Ovary (tissue), 9 donors: Measurements from ENCODE around the gene SEC16B. TPM values are rescaled to one million over a fixed set of nuclear protein-coding genes. Genes with fewer than 3 reads are reported as not detected.

ENCODE experiments used
- DNase-seq, 5 donors: peaks; one replicate each; pipeline ENCODE4 v3.0.0-alpha.2; 2019 to 2020
- H3K27ac ChIP-seq, 2 donors: fragments of 200-600 bp; one replicate each; pipeline versions ENCODE4 v1.5.1 to v1.8.0; 2019 to 2022
- H3K27me3 ChIP-seq: fragments of 200-600 bp; one replicate; pipeline ENCODE4 v1.8.0; 2022
- H3K36me3 ChIP-seq: fragments of 200-600 bp; sonication (generic); one replicate; pipeline ENCODE4 v1.5.1; 2019
- H3K4me1 ChIP-seq: one replicate; pipeline ENCODE4 v1.8.1; 2013; ENCODE audit warnings: mild to moderate bottlenecking, moderate library complexity; ENCODE audit not compliant: insufficient read depth
- H3K4me3 ChIP-seq: fragments of 200-600 bp; sonication (generic); one replicate; pipeline ENCODE4 v1.5.1; 2017
- H3K9me3 ChIP-seq, 2 donors: fragments of 200-600 bp in 1 of 2; sonication (generic) in 1 of 2; one replicate each; pipeline versions ENCODE4 v1.5.1 to v1.8.1; 2013 to 2019; ENCODE audit warnings: mild to moderate bottlenecking in 1 of 2, moderate library complexity in 1 of 2
- CTCF ChIP-seq, 3 donors: fragments of 450-650 bp in 2 of 3; fragments of 200-600 bp in 1 of 3; IDR thresholded peaks; one replicate each; pipeline versions ENCODE4 v1.5.1 to v1.8.0; 2016 to 2022; ENCODE audit warnings: antibody characterized with exemption in 3 of 3, mild to moderate bottlenecking in 1 of 3
- EP300 ChIP-seq: sonication (generic); formaldehyde crosslinking; IDR thresholded peaks from one replicate; pipeline ENCODE4 v1.6.1; 2017; ENCODE audit warnings: antibody characterized with exemption
- POLR2A ChIP-seq: fragments of 450-650 bp; IDR thresholded peaks from one replicate; pipeline ENCODE4 v1.6.1; 2017; ENCODE audit warnings: antibody characterized with exemption, mild to moderate bottlenecking, moderate library complexity
- WGBS, 3 donors: extraction: QIAGEN DNeasy Blood & Tissue Kit in 1 of 3; methylation state at CpG; one replicate each; pipeline versions ENCODE4 v1.1.5 to v1.1.7; 2013 to 2017; 5-methylcytosine and 5-hydroxymethylcytosine counted together
- intact Hi-C, 4 donors: fragments of 100-400 bp; cut with DNase I; formaldehyde crosslinking; loops; one replicate each; pipeline versions ENCODE4 v1.11.0 to v1.15.1; 2022 to 2023
- polyA plus RNA-seq, 2 donors: library from polyadenylated mRNA; stranded (reverse); fragments of 200-250 nt in 1 of 2; fragments of 350-450 nt in 1 of 2; fragmentation: Illumina TruSeq in 1 of 2; extraction: RNeasy Lipid Tissue Mini Kit (QIAGEN cat#74804) in 1 of 2; gene quantifications; one replicate each; pipeline ENCODE4 v1.2.3, GENCODE V29; 2013 to 2014
- total RNA-seq, 7 donors: library from RNA; depleted of rRNA in 2 of 7; stranded (reverse); fragments of >200 nt in 2 of 7; fragmentation: NEBNext Ultra II Directional in 3 of 7; extraction: Animal tissue kit (Norgen Biotek cat#: 25700) in 3 of 7; gene quantifications; one replicate each; pipeline versions ENCODE4 v1.1.0 to v1.2.4, GENCODE V29; 2016 to 2023
- donor health status: DM: no; HTN: no; CAD: no; lungs with moderate emphysema.
- donor health status: DM: no; HTN: no; CAD: no.
- donor health status: Bipolar disorder and iron deficiency.
- donor health status: DM: yes; HTN: yes; CAD: no.
- donor health status: DM: no; HTN: no; CAD: no.
- donor health status: DM: yes; HTN: yes; CAD: no.

Gene SEC16B
- total and polyA plus RNA-seq, 9 donors = 1.6 to 5.1 (median 3.0) TPM

GRCh38 chr1:177983077-177983476 is 13.2 kb upstream of the SEC16B start:
- intact Hi-C loops = no loop called here
- no peak overlapping the region for H3K27ac ChIP-seq
- DNase-seq = no peak
- no peaks in the 10 kb centered on the region for H3K27me3 ChIP-seq
- H3K4me3 ChIP-seq = no peak overlapping the region
- H3K9me3 ChIP-seq = no peaks in the 10 kb centered on the region
- TF ChIP-seq CTCF (IDR thresholded peaks at IDR 0.05) = no peak
- no peak for TF ChIP-seq EP300
- TF ChIP-seq POLR2A = no peak
- 74 to 82% (median 81%) methylated on average over 5 of the region's 5 CpGs for WGBS, 3 donors
- no peaks in the 10 kb centered on the region for H3K36me3 ChIP-seq
- peaks cover 2% of the 10 kb centered on the region for H3K4me1 ChIP-seq

- H3K4me1 ChIP-seq = peaks cover 2% of the 10 kb centered on the region
- no peak overlapping the region for H3K27ac ChIP-seq
- intact Hi-C loops = no loop called here
- no peaks in the 10 kb centered on the region for H3K36me3 ChIP-seq
- DNase-seq = no peak
- H3K4me3 ChIP-seq = no peak overlapping the region
- TF ChIP-seq EP300 (no peak), CTCF (IDR thresholded peaks at IDR 0.05) (no peak), POLR2A (no peak)
- no peaks in the 10 kb centered on the region for H3K9me3 ChIP-seq
- no peaks in the 10 kb centered on the region for H3K27me3 ChIP-seq
- WGBS, 3 donors = 91 to 96% (median 92%) methylated on average over 1 of the region's 1 CpG
Observed at GRCh38 chr1:177981200-177981599, 11.3 kb upstream of the SEC16B start.

- intact Hi-C loops = no loop called here
- WGBS, 3 donors = 85 to 91% (median 89%) methylated on average over 1 of the region's 1 CpG
Observed at GRCh38 chr1:177979272-177979671, 9.4 kb upstream of the SEC16B start.

GRCh38 chr1:177978530-177978929 is 8.7 kb upstream of the SEC16B start:
- TF ChIP-seq EP300 (no peak), CTCF (IDR thresholded peaks at IDR 0.05) (no peak), POLR2A (no peak)
- 93 to 95% (median 94%) methylated on average over 1 of the region's 1 CpG for WGBS, 3 donors
- intact Hi-C loops = no loop called here

More at GRCh38 chr1:177979272-177979671, 9.4 kb upstream of the SEC16B start:
- no peak for DNase-seq
- no peaks in the 10 kb centered on the region for H3K9me3 ChIP-seq
- H3K27me3 ChIP-seq = no peaks in the 10 kb centered on the region
- H3K36me3 ChIP-seq = no peaks in the 10 kb centered on the region
- TF ChIP-seq CTCF (IDR thresholded peaks at IDR 0.05) (no peak), EP300 (no peak), POLR2A (no peak)
- H3K4me3 ChIP-seq = no peak overlapping the region
- H3K4me1 ChIP-seq = peaks cover 2% of the 10 kb centered on the region
- H3K27ac ChIP-seq = no peak overlapping the region

GRCh38 chr1:177977141-177977540 is 7.3 kb upstream of the SEC16B start:
- TF ChIP-seq CTCF (IDR thresholded peaks at IDR 0.05) = no peak
- no peak for TF ChIP-seq POLR2A
- no peak for TF ChIP-seq EP300
- no peaks in the 10 kb centered on the region for H3K9me3 ChIP-seq
- DNase-seq = no peak
- no peaks in the 10 kb centered on the region for H3K27me3 ChIP-seq
- intact Hi-C loops = no loop called here
- no peak overlapping the region for H3K4me3 ChIP-seq
- H3K36me3 ChIP-seq = no peaks in the 10 kb centered on the region
- no peak overlapping the region for H3K27ac ChIP-seq
- WGBS, 3 donors = 100% methylated on average over 1 of the region's 1 CpG
- no peaks in the 10 kb centered on the region for H3K4me1 ChIP-seq

More at GRCh38 chr1:177978530-177978929, 8.7 kb upstream of the SEC16B start:
- no peaks in the 10 kb centered on the region for H3K36me3 ChIP-seq
- no peak overlapping the region for H3K27ac ChIP-seq
- H3K27me3 ChIP-seq = no peaks in the 10 kb centered on the region
- no peaks in the 10 kb centered on the region for H3K4me1 ChIP-seq
- H3K4me3 ChIP-seq = no peak overlapping the region
- no peaks in the 10 kb centered on the region for H3K9me3 ChIP-seq
- DNase-seq = no peak
